Measurements from ENCODE around the gene ZBTB8A.
A peak's percentile ranks its signal among the peaks of the same experiment; 100 is the strongest.

Gene ZBTB8A

GRCh38 chr1:32557812-32558211 lies 18.6 kb downstream of the ZBTB8A start:
- H3K9me3 ChIP-seq (ENCODE audit: control insufficient read depth, low read length) = no peaks in the 10 kb centered on the region
- no peaks in the 10 kb centered on the region for H3K36me3 ChIP-seq (ENCODE audit: control insufficient read depth, insufficient read depth, low read length)
- no peak overlapping the region for H3K4me3 ChIP-seq (ENCODE audit: insufficient read depth, low read depth, low read length, poor library complexity, severe bottlenecking)
- no peaks in the 10 kb centered on the region for H3K4me1 ChIP-seq (ENCODE audit: control insufficient read depth, insufficient read depth, low read length, poor library complexity, severe bottlenecking)
- H3K27me3 ChIP-seq (replicated peaks; ENCODE audit: control insufficient read depth, insufficient read depth, low read length, poor library complexity, severe bottlenecking) = no peaks in the 10 kb centered on the region
- no peak overlapping the region for H3K27ac ChIP-seq (ENCODE audit: insufficient read depth, low read length, poor library complexity, severe bottlenecking)
- DNase-seq = no peak

- DNase-seq = no peak
Observed at GRCh38 chr1:32568929-32569328, 29.7 kb downstream of the ZBTB8A start.

GRCh38 chr1:32580348-32581017 lies 41.3 kb downstream of the ZBTB8A start:
- Histone ChIP-seq H3K9me3 (ENCODE audit: control insufficient read depth, low read length) (no peaks in the 10 kb centered on the region), H3K27me3 (replicated peaks; ENCODE audit: control insufficient read depth, insufficient read depth, low read length, poor library complexity, severe bottlenecking) (no peaks in the 10 kb centered on the region), H3K4me1 (ENCODE audit: control insufficient read depth, insufficient read depth, low read length, poor library complexity, severe bottlenecking) (no peaks in the 10 kb centered on the region), H3K36me3 (ENCODE audit: control insufficient read depth, insufficient read depth, low read length) (no peaks in the 10 kb centered on the region), H3K27ac (ENCODE audit: insufficient read depth, low read length, poor library complexity, severe bottlenecking) (no peak overlapping the region), H3K4me3 (ENCODE audit: insufficient read depth, low read depth, low read length, poor library complexity, severe bottlenecking) (no peak overlapping the region)
- DNase-seq = no peak

More at GRCh38 chr1:32568929-32569328, 29.7 kb downstream of the ZBTB8A start:
- Histone ChIP-seq H3K36me3 (ENCODE audit: control insufficient read depth, insufficient read depth, low read length) (no peaks in the 10 kb centered on the region), H3K9me3 (ENCODE audit: control insufficient read depth, low read length) (no peaks in the 10 kb centered on the region), H3K27ac (ENCODE audit: insufficient read depth, low read length, poor library complexity, severe bottlenecking) (no peak overlapping the region), H3K4me3 (ENCODE audit: insufficient read depth, low read depth, low read length, poor library complexity, severe bottlenecking) (no peak overlapping the region), H3K4me1 (ENCODE audit: control insufficient read depth, insufficient read depth, low read length, poor library complexity, severe bottlenecking) (no peaks in the 10 kb centered on the region), H3K27me3 (replicated peaks; ENCODE audit: control insufficient read depth, insufficient read depth, low read length, poor library complexity, severe bottlenecking) (no peaks in the 10 kb centered on the region)

GRCh38 chr1:32592943-32593342 lies 53.7 kb downstream of the ZBTB8A start:
- H3K36me3 ChIP-seq (ENCODE audit: control insufficient read depth, insufficient read depth, low read length) = no peaks in the 10 kb centered on the region
- no peaks in the 10 kb centered on the region for H3K27me3 ChIP-seq (replicated peaks; ENCODE audit: control insufficient read depth, insufficient read depth, low read length, poor library complexity, severe bottlenecking)
- no peak for DNase-seq

GRCh38 chr1:32600034-32600433 lies 60.8 kb downstream of the ZBTB8A start:
- H3K9me3 ChIP-seq (ENCODE audit: control insufficient read depth, low read length) = no peaks in the 10 kb centered on the region
- no peak overlapping the region for H3K4me3 ChIP-seq (ENCODE audit: insufficient read depth, low read depth, low read length, poor library complexity, severe bottlenecking)
- H3K27ac ChIP-seq (ENCODE audit: insufficient read depth, low read length, poor library complexity, severe bottlenecking) = no peak overlapping the region
- no peaks in the 10 kb centered on the region for H3K27me3 ChIP-seq (replicated peaks; ENCODE audit: control insufficient read depth, insufficient read depth, low read length, poor library complexity, severe bottlenecking)
- no peak for DNase-seq
- H3K4me1 ChIP-seq (ENCODE audit: control insufficient read depth, insufficient read depth, low read length, poor library complexity, severe bottlenecking) = no peaks in the 10 kb centered on the region
- no peaks in the 10 kb centered on the region for H3K36me3 ChIP-seq (ENCODE audit: control insufficient read depth, insufficient read depth, low read length)

More at GRCh38 chr1:32592943-32593342, 53.7 kb downstream of the ZBTB8A start:
- no peaks in the 10 kb centered on the region for H3K4me1 ChIP-seq (ENCODE audit: control insufficient read depth, insufficient read depth, low read length, poor library complexity, severe bottlenecking)
- no peak overlapping the region for H3K4me3 ChIP-seq (ENCODE audit: insufficient read depth, low read depth, low read length, poor library complexity, severe bottlenecking)
- no peak overlapping the region for H3K27ac ChIP-seq (ENCODE audit: insufficient read depth, low read length, poor library complexity, severe bottlenecking)
- no peaks in the 10 kb centered on the region for H3K9me3 ChIP-seq (ENCODE audit: control insufficient read depth, low read length)

- H3K27ac ChIP-seq (ENCODE audit: insufficient read depth, low read length, poor library complexity, severe bottlenecking) = no peak overlapping the region
- H3K4me1 ChIP-seq (ENCODE audit: control insufficient read depth, insufficient read depth, low read length, poor library complexity, severe bottlenecking) = no peaks in the 10 kb centered on the region
- DNase-seq = no peak
- H3K27me3 ChIP-seq (replicated peaks; ENCODE audit: control insufficient read depth, insufficient read depth, low read length, poor library complexity, severe bottlenecking) = no peaks in the 10 kb centered on the region
- no peaks in the 10 kb centered on the region for H3K9me3 ChIP-seq (ENCODE audit: control insufficient read depth, low read length)
- H3K4me3 ChIP-seq (ENCODE audit: insufficient read depth, low read depth, low read length, poor library complexity, severe bottlenecking) = no peak overlapping the region
- H3K36me3 ChIP-seq (ENCODE audit: control insufficient read depth, insufficient read depth, low read length) = no peaks in the 10 kb centered on the region
Observed at GRCh38 chr1:32605711-32606424, 66.6 kb downstream of the ZBTB8A start.

GRCh38 chr1:32606565-32607371 lies 67.5 kb downstream of the ZBTB8A start:
- no peaks in the 10 kb centered on the region for H3K9me3 ChIP-seq (ENCODE audit: control insufficient read depth, low read length)
- no peak overlapping the region for H3K4me3 ChIP-seq (ENCODE audit: insufficient read depth, low read depth, low read length, poor library complexity, severe bottlenecking)
- H3K36me3 ChIP-seq (ENCODE audit: control insufficient read depth, insufficient read depth, low read length) = no peaks in the 10 kb centered on the region
- H3K27ac ChIP-seq (ENCODE audit: insufficient read depth, low read length, poor library complexity, severe bottlenecking) = no peak overlapping the region
- H3K27me3 ChIP-seq (replicated peaks; ENCODE audit: control insufficient read depth, insufficient read depth, low read length, poor library complexity, severe bottlenecking) = no peaks in the 10 kb centered on the region
- no peaks in the 10 kb centered on the region for H3K4me1 ChIP-seq (ENCODE audit: control insufficient read depth, insufficient read depth, low read length, poor library complexity, severe bottlenecking)
- no peak for DNase-seq

- Histone ChIP-seq H3K27ac (ENCODE audit: insufficient read depth, low read length, poor library complexity, severe bottlenecking) (no peak overlapping the region), H3K27me3 (replicated peaks; ENCODE audit: control insufficient read depth, insufficient read depth, low read length, poor library complexity, severe bottlenecking) (no peaks in the 10 kb centered on the region), H3K4me1 (ENCODE audit: control insufficient read depth, insufficient read depth, low read length, poor library complexity, severe bottlenecking) (peaks cover 6% of the 10 kb centered on the region), H3K9me3 (ENCODE audit: control insufficient read depth, low read length) (no peaks in the 10 kb centered on the region), H3K4me3 (ENCODE audit: insufficient read depth, low read depth, low read length, poor library complexity, severe bottlenecking) (no peak overlapping the region), H3K36me3 (ENCODE audit: control insufficient read depth, insufficient read depth, low read length) (no peaks in the 10 kb centered on the region)
- DNase-seq = no peak
Observed at GRCh38 chr1:32609180-32609579, 70.0 kb downstream of the ZBTB8A start.

GRCh38 chr1:32611859-32612188 lies 72.6 kb downstream of the ZBTB8A start:
- peaks cover 6% of the 10 kb centered on the region for H3K4me1 ChIP-seq (ENCODE audit: control insufficient read depth, insufficient read depth, low read length, poor library complexity, severe bottlenecking)
- DNase-seq = no peak

More at GRCh38 chr1:32611859-32612188, 72.6 kb downstream of the ZBTB8A start:
- Histone ChIP-seq H3K4me3 (ENCODE audit: insufficient read depth, low read depth, low read length, poor library complexity, severe bottlenecking) (peak overlapping the region; percentile 53), H3K36me3 (ENCODE audit: control insufficient read depth, insufficient read depth, low read length) (no peaks in the 10 kb centered on the region), H3K27ac (ENCODE audit: insufficient read depth, low read length, poor library complexity, severe bottlenecking) (no peak overlapping the region), H3K9me3 (ENCODE audit: control insufficient read depth, low read length) (no peaks in the 10 kb centered on the region), H3K27me3 (replicated peaks; ENCODE audit: control insufficient read depth, insufficient read depth, low read length, poor library complexity, severe bottlenecking) (no peaks in the 10 kb centered on the region)

All from effector memory CD4-positive, alpha-beta T cell (primary cell).